Activated T-cell treated with anti-CD3 and anti-CD28 coated beads, Interleukin-2, amount 50 U/mL, for 48 hours (primary cell): ENCODE results near the gene HILPDA.
"Not testable (repeated sequence)": the region's sequence is repeated elsewhere in the genome, so short reads cannot be mapped to it uniquely, and the experiment has no call there.

Source experiments
- DNase-seq, 2 experiments: peaks; one replicate each; pipeline ENCODE4 v3.0.0-alpha.2; 2020

HILPDA gene

DNA sequence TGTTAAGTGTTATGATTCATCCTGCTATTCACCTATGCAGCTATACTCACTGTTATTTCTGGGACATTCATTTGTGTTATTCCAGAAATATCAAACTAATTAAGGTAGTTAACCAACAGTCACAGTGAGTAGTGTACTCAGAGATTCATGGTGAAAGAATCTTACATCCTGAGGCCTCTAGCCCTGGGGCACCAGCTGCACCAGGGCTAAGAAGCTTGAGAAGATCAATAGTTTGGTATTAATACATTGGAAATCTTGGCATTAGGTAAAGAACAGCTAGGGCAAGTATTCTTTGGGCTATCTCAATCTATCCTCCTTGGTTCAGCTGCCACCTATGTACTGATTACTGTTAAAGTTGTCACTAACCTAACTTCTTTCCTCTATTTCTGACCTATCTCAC lies 11.2 kb downstream of the HILPDA start:
- not testable (repeated sequence) for DNase-seq

DNA sequence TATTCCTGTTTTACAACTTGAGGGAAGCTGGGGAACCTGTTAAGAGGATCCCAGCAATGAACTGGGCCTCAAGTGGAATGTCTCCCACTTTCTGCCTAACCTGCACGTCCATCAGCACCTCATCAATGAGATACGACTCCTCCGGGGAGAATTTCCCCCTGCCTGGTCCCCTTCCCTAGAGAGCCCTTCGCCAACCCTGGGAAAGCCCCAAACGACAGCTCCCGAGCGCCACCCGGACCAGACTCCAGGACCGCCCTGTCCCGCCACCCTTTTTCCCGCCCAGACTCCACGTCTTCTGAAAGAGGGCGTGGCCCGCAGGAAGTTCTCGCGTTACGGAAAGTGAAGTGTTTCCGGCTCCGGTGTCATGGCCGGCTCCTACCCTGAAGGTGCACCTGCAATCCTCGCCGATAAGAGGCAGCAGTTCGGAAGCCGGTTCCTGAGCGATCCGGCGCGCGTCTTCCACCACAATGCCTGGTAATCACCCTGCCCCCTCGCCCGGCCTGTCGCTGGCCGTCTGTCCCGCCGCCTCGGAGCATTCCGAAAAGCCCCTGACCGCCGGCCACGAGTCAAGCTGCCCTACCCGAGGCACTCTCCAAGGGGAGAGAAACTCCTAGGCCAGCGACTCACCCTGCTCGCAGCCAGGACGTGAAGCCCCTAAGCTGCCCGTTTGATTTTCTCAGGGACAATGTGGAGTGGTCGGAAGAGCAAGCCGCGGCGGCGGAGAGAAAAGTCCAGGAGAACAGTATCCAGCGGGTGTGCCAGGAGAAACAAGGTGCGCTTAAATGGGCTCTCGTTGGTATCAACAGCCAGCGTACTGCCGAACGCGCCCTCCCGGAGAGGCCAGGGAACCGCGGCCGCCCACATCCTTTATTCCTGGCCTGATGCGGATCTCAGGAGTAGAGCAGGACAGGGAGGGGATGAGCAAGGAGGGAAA lies 21.0 kb downstream of the HILPDA start, which contains the start of gene METTL2B:
Gene METTL2B, plus strand, starts transcription at position 347 of the 934 bp plus-strand sequence. Its CDS starts 18 bp downstream, at position 365.
- DNase-seq: peak; percentile 93 to 94

DNA sequence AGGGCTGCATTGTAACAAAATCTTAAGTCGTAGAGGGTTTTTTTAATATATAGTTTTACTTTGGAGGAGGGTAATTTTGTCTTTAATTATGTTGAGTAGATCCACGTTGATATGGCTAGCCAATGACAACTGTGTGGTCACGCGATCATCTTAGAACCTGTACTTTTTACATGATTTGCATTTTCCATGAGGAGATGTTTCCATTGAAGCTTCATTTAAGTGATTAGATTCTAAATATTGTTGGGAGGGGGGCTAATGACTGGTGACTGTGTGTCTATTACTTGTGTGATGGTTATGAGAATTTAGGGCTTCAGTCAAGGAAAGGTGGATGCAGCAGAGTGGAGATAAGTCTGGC lies 21.6 kb downstream of the HILPDA start:
- not testable (repeated sequence) for DNase-seq

DNA sequence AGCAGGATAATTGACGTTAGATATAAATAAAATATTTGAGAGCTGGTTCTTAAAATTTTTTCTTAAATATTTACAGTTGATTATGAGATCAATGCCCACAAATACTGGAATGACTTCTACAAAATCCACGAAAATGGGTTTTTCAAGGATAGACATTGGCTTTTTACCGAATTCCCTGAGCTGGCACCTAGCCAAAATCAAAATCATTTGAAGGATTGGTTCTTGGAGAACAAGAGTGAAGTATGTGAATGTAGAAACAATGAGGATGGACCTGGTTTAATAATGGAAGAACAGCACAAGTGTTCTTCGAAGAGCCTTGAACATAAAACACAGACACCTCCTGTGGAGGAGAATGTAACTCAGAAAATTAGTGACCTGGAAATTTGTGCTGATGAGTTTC lies 23.4 kb downstream of the HILPDA start:
- not testable (repeated sequence) for DNase-seq

DNA sequence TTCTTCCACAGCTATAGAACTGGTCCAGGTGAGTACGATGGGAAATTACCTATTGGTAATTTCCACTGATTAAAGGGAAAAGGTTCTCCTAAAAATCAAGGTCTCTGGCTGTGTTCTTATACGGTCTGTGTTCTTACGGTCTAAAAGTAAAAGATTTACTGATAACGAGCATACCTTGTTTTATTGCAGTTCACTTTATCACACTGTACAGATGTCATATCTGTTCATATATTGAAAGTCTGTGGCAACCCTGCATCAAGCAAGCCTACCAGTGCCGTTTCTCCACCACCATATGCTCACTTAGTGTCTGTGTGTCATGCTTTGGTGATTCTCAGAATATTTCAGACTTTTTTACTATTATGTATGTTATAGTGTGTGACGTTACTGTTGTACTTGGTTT lies 32.5 kb downstream of the HILPDA start:
- DNase-seq: not testable (repeated sequence)

DNA sequence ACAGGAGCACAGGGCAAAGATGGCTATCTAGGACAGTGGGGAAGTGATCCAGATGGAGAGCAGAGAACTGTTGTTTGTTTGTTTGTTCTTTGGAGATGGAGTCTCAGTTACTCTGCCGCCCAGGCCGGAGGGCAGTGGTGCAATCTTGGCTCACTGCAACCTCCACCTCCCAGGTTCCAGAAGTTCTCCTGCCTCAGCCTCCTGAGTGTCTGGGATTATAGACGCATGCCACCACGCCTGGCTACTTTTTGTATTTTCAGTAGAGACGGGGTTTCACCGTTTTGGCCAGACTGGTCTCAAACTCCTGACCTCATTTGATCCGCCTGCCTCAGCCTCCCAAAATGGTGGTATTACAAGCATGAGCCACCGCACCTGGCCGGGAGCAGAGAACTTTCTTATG lies 41.7 kb downstream of the HILPDA start:
- DNase-seq: no peak

DNA sequence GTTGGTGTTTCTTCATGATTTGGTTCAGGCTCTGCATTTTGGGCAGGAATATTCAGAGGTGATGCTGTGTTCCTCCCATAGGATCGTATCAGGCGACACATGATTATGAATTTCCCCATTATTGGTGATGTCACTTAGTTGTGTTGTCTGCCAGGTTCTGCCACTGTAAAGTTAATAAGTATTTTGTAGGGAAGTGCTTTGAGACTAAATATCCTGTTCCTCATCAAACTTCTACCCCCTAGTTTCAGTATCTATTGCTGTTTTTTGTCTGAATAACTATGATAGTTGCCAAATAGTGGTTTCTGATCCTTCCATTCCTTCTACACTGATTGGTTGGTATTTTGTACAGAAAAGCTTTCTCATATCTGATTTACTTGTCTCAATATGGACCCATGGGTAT lies 49.7 kb downstream of the HILPDA start:
- DNase-seq: not testable (repeated sequence)

DNA sequence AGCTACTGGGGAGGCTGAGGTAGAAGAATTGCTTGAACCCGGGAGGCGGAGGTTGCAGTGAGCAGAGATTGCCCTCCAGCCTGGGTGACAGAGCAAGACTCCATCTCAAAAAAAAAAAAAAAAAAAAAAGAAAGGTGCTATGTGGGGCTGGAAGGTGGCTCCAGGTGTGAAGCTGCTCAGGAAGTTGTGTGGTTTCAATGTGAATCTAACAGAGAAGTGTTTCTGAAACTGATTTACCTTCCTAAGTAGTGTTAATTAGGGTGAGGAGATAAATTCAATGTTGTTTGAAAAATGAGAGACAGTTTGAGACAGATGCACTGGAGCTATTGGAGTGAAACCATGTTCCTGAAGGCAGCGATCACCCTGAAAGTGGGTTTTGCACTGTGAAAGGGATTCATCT lies 51.1 kb downstream of the HILPDA start:
- DNase-seq: not testable (repeated sequence)

DNA sequence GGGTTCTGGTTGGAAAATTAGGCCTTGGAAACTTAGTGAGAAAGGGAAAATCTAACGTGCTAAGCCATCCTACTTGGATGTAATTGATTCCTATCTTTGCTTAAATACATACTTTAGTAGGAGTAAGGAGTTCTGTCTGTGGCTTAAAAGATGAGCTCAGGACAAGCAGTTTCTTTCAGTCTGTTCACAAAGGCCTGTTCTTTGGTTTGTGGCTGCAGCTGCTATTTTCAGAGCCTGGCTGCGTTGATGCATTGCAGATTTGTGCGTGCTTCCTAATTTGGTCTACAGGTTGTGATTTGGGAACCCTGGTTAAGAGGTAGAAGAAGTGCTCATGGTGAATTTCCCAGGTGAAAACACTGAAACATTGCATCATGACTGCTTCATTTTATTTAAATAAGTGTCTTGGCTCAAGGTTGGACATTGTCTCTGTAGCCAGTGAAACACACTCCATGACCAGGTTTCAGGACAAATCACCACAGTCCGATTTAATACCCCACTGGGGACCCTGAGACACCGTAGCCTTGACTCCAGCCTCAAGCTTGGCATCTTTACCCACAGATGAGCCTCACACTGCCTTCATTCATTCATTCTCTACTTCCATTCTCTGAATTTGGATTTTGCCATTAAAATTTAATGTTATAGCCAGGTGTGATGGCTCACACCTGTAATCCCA lies 51.8 kb downstream of the HILPDA start:
- DNase-seq: not testable (repeated sequence)
